Neuronal stem cell (in vitro differentiated cells): ENCODE measurements around the gene SMIM44.

ENCODE experiments used
- DNase-seq: peaks from one replicate; pipeline ENCODE4 v3.0.0-alpha.2; 2013; ENCODE audit warnings: low spot score
- H2AFZ ChIP-seq: one replicate; pipeline ENCODE4 v1.6.1; 2013; ENCODE audit warnings: mild to moderate bottlenecking, low read length, inconsistent platforms
- H2AK5ac ChIP-seq: 2 replicates; pipeline ENCODE4 v1.6.1; 2013; ENCODE audit warnings: low read depth, mild to moderate bottlenecking, inconsistent platforms, low read length, moderate library complexity, mixed read lengths
- H2BK120ac ChIP-seq: 2 replicates; pipeline ENCODE4 v1.6.1; 2013; ENCODE audit warnings: low read depth, mild to moderate bottlenecking, inconsistent platforms, low read length, moderate library complexity, mixed read lengths
- H2BK12ac ChIP-seq: one replicate; pipeline ENCODE4 v1.6.1; 2013; ENCODE audit warnings: low read length, inconsistent platforms
- H2BK15ac ChIP-seq: 2 replicates; pipeline ENCODE4 v1.6.1; 2013; ENCODE audit warnings: mild to moderate bottlenecking, low read length, inconsistent platforms, mixed read lengths
- H2BK5ac ChIP-seq: one replicate; pipeline ENCODE4 v1.6.1; 2013; ENCODE audit warnings: inconsistent platforms, mild to moderate bottlenecking, low read length, moderate library complexity
- H3K14ac ChIP-seq: one replicate; pipeline ENCODE4 v1.6.1; 2013; ENCODE audit warnings: low read length, inconsistent platforms
- H3K18ac ChIP-seq: 2 replicates; pipeline ENCODE4 v1.6.1; 2013; ENCODE audit warnings: low read length, inconsistent platforms
- H3K23ac ChIP-seq: 2 replicates; pipeline ENCODE4 v1.6.1; 2013; ENCODE audit warnings: low read depth, mild to moderate bottlenecking, mixed read lengths, low read length, inconsistent platforms; ENCODE audit not compliant: poor library complexity
- H3K27ac ChIP-seq: replicated peaks from 3 replicates; pipeline ENCODE4 v1.5.1; 2013; ENCODE audit warnings: low read length, inconsistent platforms
- H3K27me3 ChIP-seq, 3 experiments: 2 replicates each; pipeline ENCODE4 v1.6.1; 2013; ENCODE audit warnings: low read length in 3 of 3, mild to moderate bottlenecking in 2 of 3, inconsistent platforms in 1 of 3, low read depth in 1 of 3, mixed read lengths in 1 of 3, moderate library complexity in 1 of 3; ENCODE audit not compliant: control insufficient read depth in 3 of 3, insufficient read depth in 3 of 3
- H3K36me3 ChIP-seq, 2 donors: replicated peaks in 1 of 2; 2 replicates each; pipeline ENCODE4 v1.6.1; 2013; ENCODE audit warnings: low read length in 2 of 2; ENCODE audit not compliant: control insufficient read depth in 2 of 2, insufficient read depth in 2 of 2
- H3K4ac ChIP-seq: 2 replicates; pipeline ENCODE4 v1.6.1; 2013; ENCODE audit warnings: inconsistent platforms, mild to moderate bottlenecking, low read length, moderate library complexity
- H3K4me1 ChIP-seq, 2 donors: 1 replicate in 1 of 2; 2 replicates in 1 of 2; pipeline ENCODE4 v1.6.1; 2013; ENCODE audit warnings: low read length in 2 of 2, low read depth in 1 of 2; ENCODE audit not compliant: control insufficient read depth in 2 of 2, insufficient read depth in 1 of 2
- H3K4me2 ChIP-seq: one replicate; pipeline ENCODE4 v1.6.1; 2013; ENCODE audit warnings: mild to moderate bottlenecking, low read length, inconsistent platforms; ENCODE audit not compliant: insufficient read depth, poor library complexity, severe bottlenecking
- H3K4me3 ChIP-seq, 2 donors: 2 replicates each; pipeline ENCODE4 v1.5.1; 2013; ENCODE audit warnings: low read length in 2 of 2, mild to moderate bottlenecking in 2 of 2, inconsistent platforms in 1 of 2, moderate library complexity in 1 of 2
- H3K79me1 ChIP-seq: one replicate; pipeline ENCODE4 v1.6.1; 2013; ENCODE audit warnings: low read depth, mild to moderate bottlenecking, inconsistent platforms, low read length, moderate library complexity
- H3K9ac ChIP-seq: one replicate; pipeline ENCODE4 v1.6.1; 2013; ENCODE audit warnings: mild to moderate bottlenecking, low read depth, low read length, inconsistent platforms; ENCODE audit not compliant: poor library complexity
- H3K9me3 ChIP-seq, 2 donors: replicated peaks in 1 of 2; 2 replicates each; pipeline versions ENCODE3 to v1.6.1; 2013; ENCODE audit warnings: low read length in 2 of 2, mild to moderate bottlenecking in 2 of 2, inconsistent platforms in 1 of 2, low read depth in 1 of 2, mixed read lengths in 1 of 2, moderate library complexity in 1 of 2; ENCODE audit not compliant: control insufficient read depth in 2 of 2, insufficient read depth in 1 of 2
- H4K8ac ChIP-seq: one replicate; pipeline ENCODE4 v1.6.1; 2013; ENCODE audit warnings: low read depth, mild to moderate bottlenecking, inconsistent platforms, low read length, moderate library complexity
- H4K91ac ChIP-seq: one replicate; pipeline ENCODE4 v1.6.1; 2013; ENCODE audit warnings: low read length, low read depth, mild to moderate bottlenecking, inconsistent platforms; ENCODE audit not compliant: poor library complexity
- WGBS, 2 donors: extraction: QIAGEN DNeasy Blood & Tissue Kit; methylation state at CpG; one replicate each; pipeline ENCODE4 v1.1.7; 2013; ENCODE audit warnings: missing lambda C conversion rate in 2 of 2, mixed read lengths in 1 of 2; ENCODE audit not compliant: insufficient read length in 2 of 2, insufficient replicate concordance in 1 of 2; ENCODE audit errors: extremely low coverage in 2 of 2; 5-methylcytosine and 5-hydroxymethylcytosine counted together

Gene SMIM44

GRCh38 chr19:3524078-3524842 lies 41.0 kb upstream of the SMIM44 start:
- H3K4me2 ChIP-seq, result no peak overlapping the region
- DNase-seq, result no peak
- peaks cover 35 to 91% of the 10 kb centered on the region in 2 donors for H3K36me3 ChIP-seq
- H4K91ac ChIP-seq, result no peak overlapping the region
- H2BK120ac ChIP-seq, result no peak overlapping the region
- no peak overlapping the region for H3K23ac ChIP-seq
- H3K4ac ChIP-seq, result no peak overlapping the region
- H2AK5ac ChIP-seq, result no peak overlapping the region
- peaks cover 0 to 2% (median 0%) of the 10 kb centered on the region in 3 experiments for H3K27me3 ChIP-seq
- no peak overlapping the region for H3K18ac ChIP-seq
- H3K9ac ChIP-seq, result no peak overlapping the region
- no peak overlapping the region for H2BK12ac ChIP-seq
- no peak overlapping the region for H3K27ac ChIP-seq
- peaks cover 32% of the 10 kb centered on the region for H3K79me1 ChIP-seq
- H2BK5ac ChIP-seq, result no peak overlapping the region
- no peaks in the 10 kb centered on the region for H3K9me3 ChIP-seq
- no peak overlapping the region for H2AFZ ChIP-seq
- no CpG with 5 or more reads among the region's 33 CpGs for WGBS, 2 donors
- no peak overlapping the region for H3K4me3 ChIP-seq
- no peak overlapping the region for H2BK15ac ChIP-seq
- no peak overlapping the region for H3K14ac ChIP-seq
- no peak overlapping the region for H4K8ac ChIP-seq
- no peaks in the 10 kb centered on the region for H3K4me1 ChIP-seq

- no peak overlapping the region for H4K91ac ChIP-seq
- H3K27ac ChIP-seq, result no peak overlapping the region
- no peak overlapping the region for H3K4ac ChIP-seq
- no peak for DNase-seq
- no CpG with 5 or more reads among the region's 21 CpGs for WGBS, 2 donors
- no peak overlapping the region for H3K4me3 ChIP-seq
- peaks cover 0 to 2% (median 0%) of the 10 kb centered on the region in 3 experiments for H3K27me3 ChIP-seq
- peak overlapping the region; percentile 24 for H2BK5ac ChIP-seq
- H3K23ac ChIP-seq, result peak overlapping the region; percentile 73
- no peak overlapping the region for H3K4me2 ChIP-seq
- no peak overlapping the region for H2BK120ac ChIP-seq
- H4K8ac ChIP-seq, result no peak overlapping the region
- no peak overlapping the region for H3K14ac ChIP-seq
- H2BK12ac ChIP-seq, result no peak overlapping the region
- H3K4me1 ChIP-seq, result no peaks in the 10 kb centered on the region
- H3K79me1 ChIP-seq, result peaks cover 37% of the 10 kb centered on the region
- no peak overlapping the region for H2AK5ac ChIP-seq
- H2AFZ ChIP-seq, result no peak overlapping the region
- H3K9me3 ChIP-seq, result no peaks in the 10 kb centered on the region
- H3K36me3 ChIP-seq, result peaks cover 36 to 95% of the 10 kb centered on the region in 2 donors
- H3K18ac ChIP-seq, result no peak overlapping the region
- H2BK15ac ChIP-seq, result no peak overlapping the region
- no peak overlapping the region for H3K9ac ChIP-seq
Measured at GRCh38 chr19:3523361-3524077, 40.3 kb upstream of the SMIM44 start.

GRCh38 chr19:3522421-3523360 lies 39.5 kb upstream of the SMIM44 start:
- H3K27ac ChIP-seq, result no peak overlapping the region
- no peak overlapping the region for H3K4ac ChIP-seq
- H2AK5ac ChIP-seq, result no peak overlapping the region
- H2BK15ac ChIP-seq, result no peak overlapping the region
- H4K8ac ChIP-seq, result no peak overlapping the region
- peak overlapping the region; percentile 60 for H2BK5ac ChIP-seq
- H3K9ac ChIP-seq, result peak overlapping the region; percentile 60
- H3K4me1 ChIP-seq, result no peaks in the 10 kb centered on the region
- H2BK120ac ChIP-seq, result no peak overlapping the region
- no peak overlapping the region for H2BK12ac ChIP-seq
- peaks cover 0 to 2% (median 0%) of the 10 kb centered on the region in 3 experiments for H3K27me3 ChIP-seq
- H2AFZ ChIP-seq, result no peak overlapping the region
- peaks cover 39% of the 10 kb centered on the region for H3K79me1 ChIP-seq
- H4K91ac ChIP-seq, result no peak overlapping the region
- peaks cover 36 to 91% of the 10 kb centered on the region in 2 donors for H3K36me3 ChIP-seq
- DNase-seq, result no peak
- WGBS, 2 donors, result no CpG with 5 or more reads among the region's 40 CpGs
- H3K18ac ChIP-seq, result no peak overlapping the region
- no peak overlapping the region for H3K4me3 ChIP-seq
- peak overlapping the region; percentile 71 for H3K14ac ChIP-seq
- H3K9me3 ChIP-seq, result no peaks in the 10 kb centered on the region
- no peak overlapping the region for H3K4me2 ChIP-seq
- H3K23ac ChIP-seq, result peak overlapping the region; percentile 73
